Ishikawa (cell line): Measurements from ENCODE around the gene RCAN2.

Experiments
- CEBPB ChIP-seq: IDR thresholded peaks from 2 replicates; pipeline ENCODE4 v1.6.1; 2012
- CREB1 ChIP-seq: IDR thresholded peaks from 2 replicates; pipeline ENCODE4 v1.6.1; 2012; ENCODE audit warnings: low read depth
- EGR1 ChIP-seq: IDR thresholded peaks from 2 replicates; pipeline ENCODE4 v1.6.1; 2012
- EP300 ChIP-seq: IDR thresholded peaks from 2 replicates; pipeline ENCODE4 v1.6.1; 2012; ENCODE audit warnings: borderline replicate concordance
- FOXM1 ChIP-seq: IDR thresholded peaks from 2 replicates; pipeline ENCODE4 v1.6.1; 2012; ENCODE audit warnings: low read depth, borderline replicate concordance
- MAX ChIP-seq: IDR thresholded peaks from 2 replicates; pipeline ENCODE4 v1.6.1; 2012
- NFIC ChIP-seq: IDR thresholded peaks from 2 replicates; pipeline ENCODE4 v1.6.1; 2012
- RAD21 ChIP-seq: IDR thresholded peaks from 2 replicates; pipeline ENCODE4 v1.6.1; 2012; ENCODE audit warnings: low read depth
- REST ChIP-seq: IDR thresholded peaks from 2 replicates; pipeline ENCODE4 v1.6.1; 2012; ENCODE audit warnings: low read depth, mild to moderate bottlenecking
- TAF1 ChIP-seq: IDR thresholded peaks from 2 replicates; pipeline ENCODE4 v1.6.1; 2012; ENCODE audit warnings: low read depth, mild to moderate bottlenecking
- TCF12 ChIP-seq: IDR thresholded peaks from 2 replicates; pipeline ENCODE4 v1.6.1; 2012; ENCODE audit warnings: low read depth
- TEAD4 ChIP-seq: IDR thresholded peaks from 2 replicates; pipeline ENCODE4 v1.6.1; 2012
- USF1 ChIP-seq: IDR thresholded peaks from 2 replicates; pipeline ENCODE4 v1.6.1; 2012
- YY1 ChIP-seq: IDR thresholded peaks from 2 replicates; pipeline ENCODE4 v1.6.1; 2012; ENCODE audit warnings: low read depth
- ZBTB7A ChIP-seq: IDR thresholded peaks from 2 replicates; pipeline ENCODE4 v1.6.1; 2012; ENCODE audit warnings: low read depth

RCAN2 gene

GRCh38 chr6:46491201-46491627 lies at the start of gene RCAN2:
RCAN2 (minus strand) TSS chr6:46491449.
- no peak for TF ChIP-seq EP300
- peak; percentile 74; the same call in 1 of the 2 replicates for TF ChIP-seq EGR1
- TF ChIP-seq CREB1 = no peak
- TF ChIP-seq TAF1 = no peak
- no peak for TF ChIP-seq NFIC
- 0 out of 2 replicates have a peak, but pooled peaks have one; percentile 11 for TF ChIP-seq TEAD4

GRCh38 chr6:46539866-46540265 lies 48.6 kb upstream of the RCAN2 start:
- no peak for TF ChIP-seq REST
- no peak for TF ChIP-seq YY1
- TF ChIP-seq CEBPB = no peak
- TF ChIP-seq EP300 = no peak
- no peak for TF ChIP-seq EGR1
- no peak for TF ChIP-seq ZBTB7A
- no peak for TF ChIP-seq TCF12
- TF ChIP-seq TAF1 = no peak
- TF ChIP-seq USF1 = no peak
- no peak for TF ChIP-seq MAX
- no peak for TF ChIP-seq TEAD4
- no peak for TF ChIP-seq RAD21
- no peak for TF ChIP-seq CREB1
- no peak for TF ChIP-seq FOXM1
- no peak for TF ChIP-seq NFIC

- no peak for TF ChIP-seq MAX
- TF ChIP-seq TAF1 = no peak
- TF ChIP-seq REST = no peak
- no peak for TF ChIP-seq RAD21
- TF ChIP-seq USF1 = peak; percentile 26; the same call in 1 of the 2 replicates
- TF ChIP-seq EP300 = no peak
- no peak for TF ChIP-seq ZBTB7A
Measured at GRCh38 chr6:46538800-46539480, 47.7 kb upstream of the RCAN2 start.

GRCh38 chr6:46530896-46531295 lies 39.6 kb upstream of the RCAN2 start:
- TF ChIP-seq TAF1 (no peak), YY1 (no peak), FOXM1 (no peak), TEAD4 (no peak), CEBPB (no peak), EGR1 (no peak), RAD21 (no peak), REST (no peak), EP300 (no peak), TCF12 (no peak), MAX (no peak), USF1 (no peak), ZBTB7A (no peak), NFIC (no peak), CREB1 (no peak)
